ENCODE measurements around the gene SYT8.

Gene SYT8

DNA sequence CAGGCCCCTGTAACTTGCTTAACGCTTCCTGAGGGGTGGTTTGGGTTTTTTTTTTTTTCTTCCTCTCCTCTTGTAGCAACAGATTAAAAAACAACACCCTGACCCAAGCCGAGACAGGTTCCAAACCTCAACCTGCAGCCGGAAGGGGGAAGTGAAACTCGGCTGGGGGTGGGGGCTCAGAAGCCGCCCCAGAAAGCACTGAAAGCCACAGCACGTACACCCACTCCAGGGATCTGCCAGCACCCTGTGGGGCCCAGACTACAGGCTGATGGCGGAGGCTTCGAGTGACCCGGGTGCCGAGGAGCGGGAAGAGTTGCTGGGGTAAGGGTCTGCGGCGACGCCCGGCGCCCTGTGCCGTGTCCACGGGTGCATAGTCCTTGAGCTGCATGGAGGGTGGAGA is 18.1 kb downstream of the SYT8 start, which contains the start of gene LSP1:
Gene LSP1, plus strand, starts transcription at position 208 of the 400 bp plus-strand sequence. Its CDS starts 61 bp downstream, at position 269.
- no peak within 1 kb of the TSS for H3K4me3 ChIP-seq (ENCODE audit: low read depth, low read length)
- TF ChIP-seq, protein P1, sequence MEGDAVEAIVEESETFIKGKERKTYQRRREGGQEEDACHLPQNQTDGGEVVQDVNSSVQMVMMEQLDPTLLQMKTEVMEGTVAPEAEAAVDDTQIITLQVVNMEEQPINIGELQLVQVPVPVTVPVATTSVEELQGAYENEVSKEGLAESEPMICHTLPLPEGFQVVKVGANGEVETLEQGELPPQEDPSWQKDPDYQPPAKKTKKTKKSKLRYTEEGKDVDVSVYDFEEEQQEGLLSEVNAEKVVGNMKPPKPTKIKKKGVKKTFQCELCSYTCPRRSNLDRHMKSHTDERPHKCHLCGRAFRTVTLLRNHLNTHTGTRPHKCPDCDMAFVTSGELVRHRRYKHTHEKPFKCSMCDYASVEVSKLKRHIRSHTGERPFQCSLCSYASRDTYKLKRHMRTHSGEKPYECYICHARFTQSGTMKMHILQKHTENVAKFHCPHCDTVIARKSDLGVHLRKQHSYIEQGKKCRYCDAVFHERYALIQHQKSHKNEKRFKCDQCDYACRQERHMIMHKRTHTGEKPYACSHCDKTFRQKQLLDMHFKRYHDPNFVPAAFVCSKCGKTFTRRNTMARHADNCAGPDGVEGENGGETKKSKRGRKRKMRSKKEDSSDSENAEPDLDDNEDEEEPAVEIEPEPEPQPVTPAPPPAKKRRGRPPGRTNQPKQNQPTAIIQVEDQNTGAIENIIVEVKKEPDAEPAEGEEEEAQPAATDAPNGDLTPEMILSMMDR (IDR thresholded peaks at IDR 0.05; ENCODE audit: control insufficient read depth, extremely low read depth, insufficient read depth), result no peak
- no peak for DNase-seq (ENCODE audit: low read depth)

DNA sequence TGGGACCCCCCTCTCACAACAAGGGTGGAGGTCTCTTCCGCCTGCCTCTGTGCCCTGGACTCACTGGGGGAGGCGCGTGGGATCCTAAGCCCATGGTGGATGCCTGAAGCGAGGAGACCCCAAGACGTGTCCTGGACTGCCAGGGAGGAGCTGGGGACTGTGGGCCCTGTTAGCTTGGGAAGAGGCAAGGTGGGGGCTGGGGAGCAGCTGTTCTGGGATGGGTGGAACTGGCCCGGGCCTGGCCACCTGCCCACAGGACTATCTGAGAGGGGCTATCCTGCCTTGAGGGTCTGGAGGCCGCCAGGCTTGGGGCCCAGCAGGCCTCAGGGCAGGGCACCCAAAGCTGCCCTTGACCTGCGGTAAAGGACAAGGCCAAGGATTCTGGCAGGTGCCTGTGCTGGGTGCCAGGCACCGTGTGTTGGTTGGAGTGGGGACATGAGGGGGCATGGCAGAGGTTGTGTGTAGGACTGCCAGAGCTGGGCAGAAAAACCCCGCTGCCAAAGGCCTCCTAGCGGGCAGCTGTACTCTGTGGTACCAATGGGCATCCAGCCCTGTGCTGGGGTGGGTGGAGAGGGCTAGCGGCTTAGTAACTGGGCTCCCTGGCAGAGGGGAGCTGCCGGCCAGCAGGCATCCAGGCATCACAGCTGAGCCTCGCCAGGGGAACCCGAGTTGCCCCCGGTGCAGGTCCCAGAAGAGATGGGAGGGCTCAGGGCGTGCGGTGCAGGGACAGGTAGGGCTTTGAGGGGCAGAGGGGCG is 18.8 kb downstream of the SYT8 start:
- no peak overlapping the region for H3K4me3 ChIP-seq (ENCODE audit: low read depth, low read length)
- TF ChIP-seq, protein P1 (IDR thresholded peaks at IDR 0.05; ENCODE audit: control insufficient read depth, extremely low read depth, insufficient read depth), result no peak
- no peak for DNase-seq (ENCODE audit: low read depth)

DNA sequence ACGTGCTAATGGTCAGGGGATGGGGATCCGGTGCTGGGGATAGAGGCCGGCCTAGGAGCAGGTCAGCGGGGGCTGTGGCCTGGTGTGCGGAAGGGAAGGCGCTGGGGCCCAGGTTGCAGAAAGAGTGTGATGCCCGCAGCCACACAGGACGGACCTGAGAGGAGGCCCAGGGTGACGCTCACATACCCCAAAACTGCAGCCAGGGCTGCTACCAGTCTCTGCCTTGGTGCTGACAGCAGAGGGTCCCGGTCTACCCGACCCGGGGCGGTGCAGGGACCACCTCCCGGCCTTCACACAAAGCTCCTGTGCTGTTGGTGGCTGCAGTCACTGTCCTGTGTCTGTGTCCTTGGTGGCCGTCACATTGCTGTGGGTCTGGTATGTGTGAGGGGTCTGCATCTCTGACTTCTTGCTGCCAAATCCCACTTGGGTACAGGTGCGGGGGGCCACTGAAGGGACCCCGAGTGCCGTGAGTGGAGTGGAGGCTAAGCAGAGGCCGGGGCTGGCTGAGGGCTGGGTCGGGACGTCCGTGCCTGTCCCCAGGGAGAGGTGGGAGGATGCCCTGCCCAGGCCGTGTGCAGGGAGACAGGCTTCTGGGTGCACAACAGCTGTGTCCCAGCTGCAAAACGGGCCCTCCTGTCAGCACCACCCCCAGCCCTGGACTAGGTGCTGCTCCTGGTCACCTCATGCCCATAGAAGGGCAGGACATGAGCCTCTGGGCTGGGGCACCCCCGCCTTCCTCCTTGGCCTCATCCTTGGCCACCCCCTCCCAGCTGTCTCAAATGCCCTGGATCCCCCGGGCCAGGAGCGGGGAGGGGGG is 19.6 kb downstream of the SYT8 start:
- DNase-seq (ENCODE audit: low read depth), result no peak
- TF ChIP-seq, protein P1 (IDR thresholded peaks at IDR 0.05; ENCODE audit: control insufficient read depth, extremely low read depth, insufficient read depth), result no peak
- no peak overlapping the region for H3K4me3 ChIP-seq (ENCODE audit: low read depth, low read length)

DNA sequence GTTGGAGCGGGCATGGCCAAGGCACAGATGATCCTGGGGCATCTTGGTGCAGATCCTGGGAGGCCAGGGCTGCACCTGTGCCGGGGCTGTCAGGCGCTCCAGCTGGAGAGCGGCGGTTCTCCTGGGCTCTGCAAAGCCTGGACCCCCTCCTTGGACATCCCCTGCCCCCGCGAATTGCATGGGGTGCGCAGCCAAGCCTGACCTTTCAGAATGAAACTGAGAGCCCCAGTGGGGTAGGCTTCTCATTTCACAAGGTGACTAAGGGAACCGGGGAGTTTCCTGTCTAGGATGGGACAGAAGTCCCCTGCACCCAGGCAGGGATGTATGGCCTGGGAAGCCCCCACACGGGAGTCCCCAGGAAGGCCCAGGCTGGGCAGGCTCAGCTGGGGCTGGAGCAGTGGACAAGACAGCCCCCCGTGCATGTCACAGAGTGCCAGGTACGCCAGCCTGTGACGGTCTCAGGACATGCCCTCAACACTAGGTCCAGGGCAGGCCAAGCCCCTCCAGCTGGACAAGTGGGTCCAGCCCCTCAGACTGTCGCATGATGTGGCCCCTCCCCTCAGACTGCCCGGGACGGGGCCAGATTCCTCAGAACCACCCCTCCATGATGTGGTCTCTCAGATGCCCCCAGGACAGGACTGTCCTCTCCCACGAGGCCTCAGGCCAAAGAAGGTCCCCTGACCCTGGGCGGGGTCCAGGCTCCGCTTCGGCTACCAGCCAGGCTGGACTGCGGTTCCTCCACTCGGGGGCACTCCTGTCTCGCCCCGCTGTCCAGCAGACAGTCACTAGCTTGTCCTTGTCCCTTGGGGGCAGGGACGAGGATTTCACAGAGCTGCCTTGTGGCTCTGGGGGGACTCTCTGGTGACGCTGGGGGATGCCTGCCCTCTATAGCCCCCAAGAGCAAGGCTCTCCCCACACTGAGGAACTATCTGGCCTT is 20.4 kb downstream of the SYT8 start:
- TF ChIP-seq, protein P1 (IDR thresholded peaks at IDR 0.05; ENCODE audit: control insufficient read depth, extremely low read depth, insufficient read depth), result no peak
- no peak for DNase-seq (ENCODE audit: low read depth)
- H3K4me3 ChIP-seq (ENCODE audit: low read depth, low read length), result no peak overlapping the region

DNA sequence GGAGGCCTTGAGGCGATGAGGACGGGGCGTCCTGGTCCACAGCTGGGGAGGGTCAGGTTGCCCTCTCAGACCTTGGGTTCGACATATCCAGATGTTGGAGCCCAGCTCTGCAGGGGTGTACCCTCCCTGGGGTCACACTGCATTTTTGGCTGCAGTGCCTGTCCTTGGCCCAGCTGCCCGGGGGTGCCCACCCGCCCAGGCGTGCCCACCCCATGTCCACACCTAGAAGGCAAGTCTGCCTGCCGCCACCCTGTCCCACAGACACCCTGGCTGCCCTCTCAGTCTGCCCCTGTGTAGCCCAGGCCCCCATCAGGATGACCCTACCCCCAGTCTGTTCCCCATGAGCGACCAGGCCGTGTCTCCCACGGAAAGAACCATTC is 21.1 kb downstream of the SYT8 start:
- TF ChIP-seq, protein P1 (IDR thresholded peaks at IDR 0.05; ENCODE audit: control insufficient read depth, extremely low read depth, insufficient read depth), result no peak
- no peak for DNase-seq (ENCODE audit: low read depth)
- H3K4me3 ChIP-seq (ENCODE audit: low read depth, low read length), result no peak overlapping the region

DNA sequence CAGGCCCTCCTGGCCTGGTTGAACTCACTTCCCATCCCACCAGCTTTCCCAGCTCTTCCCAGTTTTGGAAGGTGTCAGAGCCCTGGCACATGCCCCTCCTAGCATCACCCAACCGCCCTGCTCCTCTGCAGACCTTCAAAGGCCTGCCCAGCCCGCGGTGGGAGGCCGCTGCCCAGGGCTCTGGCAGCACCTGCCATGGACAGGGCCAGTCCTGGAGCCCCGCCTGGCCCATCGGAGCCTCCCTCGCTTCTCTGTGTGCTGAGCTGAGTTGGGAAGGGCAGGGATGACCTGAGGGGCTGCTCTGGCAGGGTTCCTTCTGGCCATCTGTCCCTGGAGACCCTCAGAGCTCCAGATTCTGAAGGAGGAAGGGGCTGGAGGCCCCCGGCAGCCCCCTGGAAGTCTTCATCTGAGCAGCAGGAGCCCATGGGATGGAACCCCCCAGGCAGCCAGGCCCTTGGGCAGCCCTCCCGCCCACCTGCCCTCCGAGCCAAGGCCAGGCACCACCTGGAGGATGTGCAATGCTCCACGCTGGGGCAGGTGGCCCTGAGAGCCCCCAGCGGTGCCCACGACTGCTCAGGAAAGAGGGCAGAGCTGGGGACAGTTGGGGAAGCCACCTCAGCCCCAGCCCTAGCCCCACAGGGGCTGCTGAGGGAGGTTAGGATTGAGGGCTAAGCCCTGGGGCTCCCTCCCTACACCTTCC is 21.7 kb downstream of the SYT8 start:
- no peak for DNase-seq (ENCODE audit: low read depth)
- no peak overlapping the region for H3K4me3 ChIP-seq (ENCODE audit: low read depth, low read length)
- TF ChIP-seq, protein P1 (IDR thresholded peaks at IDR 0.05; ENCODE audit: control insufficient read depth, extremely low read depth, insufficient read depth), result no peak
